HCT116 (cell line): ENCODE measurements around the gene CAMKMT. TPM values are rescaled to one million over a fixed set of nuclear protein-coding genes. Genes with fewer than 3 reads are reported as not detected.

Experiments
- ATAC-seq: fragments of 200-7000 bp; cut with Tn5 transposase; 2 replicates; pipeline ENCODE4 v1.9.1; 2020; ENCODE audit warnings: mild to moderate bottlenecking, moderate library complexity
- BruUV-seq: library from RNA; stranded (reverse); fragments of 400-500 nt; replicated peaks from 2 replicates; lab custom pipeline; 2021; lab: Mats Ljungman, UMichigan
- CTCF ChIA-PET: fragments of 300-600 bp; sonication (Branson Sonifier 250); formaldehyde crosslinking; loops from one replicate; lab custom pipeline; 2021; ENCODE audit warnings: antibody characterized with exemption; lab: Charles Lee
- POLR2A ChIA-PET: fragments of 300-600, 350-600 bp; sonication (Branson Sonifier 250); formaldehyde crosslinking; loops from one replicate; lab custom pipeline; 2021; ENCODE audit warnings: antibody characterized with exemption; lab: Charles Lee
- RAD21 ChIA-PET, 2 experiments: fragments of 300-600 bp; sonication (Branson Sonifier 250); formaldehyde crosslinking; loops; one replicate each; lab custom pipeline; 2023; ENCODE audit warnings: low total read pairs in 2 of 2; ENCODE audit not compliant: uncharacterized antibody in 2 of 2, unreplicated experiment in 2 of 2, low non-redundant PET in 1 of 2; lab: Charles Lee
- DNase-seq: peaks from one replicate; pipeline ENCODE4 v3.0.0-alpha.2; 2010; ENCODE audit warnings: low read depth, low spot score
- H2AFZ ChIP-seq: fragments of 200-600 bp; shearing (Covaris generic), sonication (generic); 2 replicates; pipeline ENCODE4 v1.6.1; 2017; ENCODE audit warnings: low read depth, mixed run types, mixed read lengths, antibody characterized with exemption, low read length; ENCODE audit not compliant: poor library complexity, severe bottlenecking
- H3K27ac ChIP-seq: 2 replicates; pipeline ENCODE4 v1.5.1; 2012; ENCODE audit warnings: low read depth, low read length
- H3K27me3 ChIP-seq: fragments of 200-600 bp; sonication (generic); 2 replicates; pipeline ENCODE4 v1.6.1; 2016; ENCODE audit warnings: mixed run types, low read length, mixed read lengths; ENCODE audit not compliant: insufficient read depth
- H3K36me3 ChIP-seq, 2 experiments: fragments of 200-500 bp in 1 of 2; fragments of 200-600 bp in 1 of 2; sonication (Bioruptor generic) in 1 of 2; sonication (generic) in 1 of 2; 2 replicates each; pipeline versions ENCODE4 v1.5.1 to v1.6.1; 2014 to 2016; ENCODE audit warnings: low read length in 2 of 2, inconsistent platforms in 1 of 2, mixed read lengths in 1 of 2, mixed run types in 1 of 2; ENCODE audit not compliant: insufficient read depth in 2 of 2, control insufficient read depth in 1 of 2
- H3K4me1 ChIP-seq, 2 experiments: fragments of 200-600 bp in 1 of 2; sonication (generic) in 1 of 2; 2 replicates each; pipeline versions ENCODE4 v1.5.1 to v1.6.1; 2012 to 2017; ENCODE audit warnings: low read length in 2 of 2, inconsistent platforms in 1 of 2, mild to moderate bottlenecking in 1 of 2, mixed read lengths in 1 of 2, mixed run types in 1 of 2, moderate library complexity in 1 of 2; ENCODE audit not compliant: insufficient read depth in 2 of 2, control insufficient read depth in 1 of 2
- H3K4me2 ChIP-seq: fragments of 200-600 bp; sonication (generic); 2 replicates; pipeline ENCODE4 v1.6.1; 2017; ENCODE audit warnings: mixed run types, low read length, mixed read lengths
- H3K4me3 ChIP-seq, 2 experiments: fragments of 200-600 bp in 1 of 2; sonication (generic) in 1 of 2; replicated peaks in 1 of 2; 2 replicates each; pipeline ENCODE4 v1.5.1; 2011 to 2016; ENCODE audit warnings: low read length in 2 of 2, control low read depth in 1 of 2, low read depth in 1 of 2, mild to moderate bottlenecking in 1 of 2, mixed read lengths in 1 of 2, mixed run types in 1 of 2
- H3K79me2 ChIP-seq: fragments of 200-600 bp; sonication (generic); 2 replicates; pipeline ENCODE4 v1.6.1; 2017; ENCODE audit warnings: mild to moderate bottlenecking, mixed run types, low read length, moderate library complexity, mixed read lengths; ENCODE audit not compliant: insufficient read depth
- H3K9ac ChIP-seq: fragments of 200-600 bp; sonication (generic); 2 replicates; pipeline ENCODE4 v1.6.1; 2016; ENCODE audit warnings: low read length, mixed read lengths
- H3K9me2 ChIP-seq: fragments of 200-600 bp; sonication (generic), shearing (Covaris generic); 2 replicates; pipeline ENCODE4 v1.6.1; 2017; ENCODE audit warnings: mixed run types, mild to moderate bottlenecking, moderate library complexity; ENCODE audit not compliant: insufficient read depth
- H3K9me3 ChIP-seq, 2 experiments: fragments of 200-500 bp in 1 of 2; fragments of 200-600 bp in 1 of 2; sonication (Bioruptor generic) in 1 of 2; sonication (generic) in 1 of 2; 2 replicates each; pipeline ENCODE4 v1.6.1; 2014 to 2017; ENCODE audit warnings: low read length in 2 of 2, mixed read lengths in 2 of 2, inconsistent platforms in 1 of 2, low read depth in 1 of 2, mild to moderate bottlenecking in 1 of 2, mixed run types in 1 of 2, moderate library complexity in 1 of 2; ENCODE audit not compliant: control insufficient read depth in 1 of 2, insufficient read depth in 1 of 2
- H4K20me1 ChIP-seq: fragments of 200-600 bp; sonication (generic), shearing (Covaris generic); 2 replicates; pipeline ENCODE4 v1.6.1; 2017; ENCODE audit warnings: mixed run types, mild to moderate bottlenecking, moderate library complexity; ENCODE audit not compliant: insufficient read depth
- CBX3 ChIP-seq: IDR thresholded peaks from 2 replicates; pipeline ENCODE4 v1.6.1; 2012; ENCODE audit warnings: low read depth
- CTCF ChIP-seq, 3 experiments: fragments of 200-600 bp in 1 of 3; sonication (generic) in 1 of 3; IDR thresholded peaks in 2 of 3; conservative IDR thresholded peaks in 1 of 3; 2 replicates each; pipeline ENCODE4 v1.5.1; 2012 to 2017; ENCODE audit warnings: low read depth in 2 of 3, low read length in 2 of 3, antibody characterized with exemption in 1 of 3, borderline replicate concordance in 1 of 3, control low read depth in 1 of 3, mild to moderate bottlenecking in 1 of 3, mixed read lengths in 1 of 3, mixed run types in 1 of 3, moderate library complexity in 1 of 3; ENCODE audit not compliant: insufficient read depth in 1 of 3
- EGR1 ChIP-seq: IDR thresholded peaks from 2 replicates; pipeline ENCODE4 v1.6.1; 2012; ENCODE audit warnings: low read depth
- ELF1 ChIP-seq: IDR thresholded peaks from 2 replicates; pipeline ENCODE4 v1.6.1; 2012; ENCODE audit warnings: low read depth, borderline replicate concordance
- EZH2phosphoT487 ChIP-seq: fragments of 200-600 bp; IDR thresholded peaks from 2 replicates; pipeline ENCODE4 v1.6.1; 2018; ENCODE audit warnings: antibody characterized with exemption, borderline replicate concordance
- FOSL1 ChIP-seq: IDR thresholded peaks from 2 replicates; pipeline ENCODE4 v1.6.1; 2012; ENCODE audit warnings: low read depth
- JUND ChIP-seq: IDR thresholded peaks from 2 replicates; pipeline ENCODE4 v1.6.1; 2012
- MAX ChIP-seq: IDR thresholded peaks from 2 replicates; pipeline ENCODE4 v1.6.1; 2012
- POLR2A ChIP-seq: IDR thresholded peaks from 2 replicates; pipeline ENCODE4 v1.7.0; 2011; ENCODE audit warnings: borderline replicate concordance; ENCODE audit not compliant: insufficient read depth, insufficient read length; ENCODE audit errors: extremely low read depth
- POLR2AphosphoS5 ChIP-seq: IDR thresholded peaks from 2 replicates; pipeline ENCODE4 v1.6.1; 2011; ENCODE audit warnings: mild to moderate bottlenecking, low read depth, low read length, moderate library complexity
- REST ChIP-seq: IDR thresholded peaks from 2 replicates; pipeline ENCODE4 v1.6.1; 2012; ENCODE audit warnings: low read depth
- SIN3A ChIP-seq: IDR thresholded peaks from 2 replicates; pipeline ENCODE4 v1.6.1; 2012; ENCODE audit warnings: low read depth
- SP1 ChIP-seq: IDR thresholded peaks from 2 replicates; pipeline ENCODE4 v1.6.1; 2012; ENCODE audit warnings: low read depth
- SRF ChIP-seq: IDR thresholded peaks from 2 replicates; pipeline ENCODE4 v1.6.1; 2012; ENCODE audit warnings: low read depth
- TCF7L2 ChIP-seq: IDR thresholded peaks from 2 replicates; pipeline ENCODE4 v1.7.0; 2011; ENCODE audit warnings: borderline replicate concordance, inconsistent platforms; ENCODE audit not compliant: insufficient read depth, insufficient read length; ENCODE audit errors: extremely low read depth
- ZFX ChIP-seq: fragments of 450-650 bp; IDR thresholded peaks from 2 replicates; pipeline ENCODE4 v1.6.1; 2017
- ZNF274 ChIP-seq: fragments of 200-500 bp; sonication (Bioruptor generic); IDR thresholded peaks from 2 replicates; pipeline ENCODE4 v1.6.1; 2014; ENCODE audit warnings: mild to moderate bottlenecking, low read depth, low read length, inconsistent platforms
- intact Hi-C: fragments of 100-400 bp; cut with micrococcal nuclease; formaldehyde crosslinking; loops from 2 replicates; pipeline ENCODE4 v1.10.0; 2022
- total RNA-seq: library from RNA; stranded (reverse); gene quantifications from one replicate; pipeline ENCODE4 v1.2.1, GENCODE V29; 2021; ENCODE audit not compliant: unreplicated experiment
- TF ChIP-seq, protein P1 (sequence below): IDR thresholded peaks from 2 replicates; pipeline ENCODE4 v1.6.1; 2012
- TF ChIP-seq, protein P2 (sequence below): IDR thresholded peaks from 2 replicates; pipeline ENCODE4 v1.6.1; 2011; ENCODE audit warnings: mild to moderate bottlenecking, low read length, moderate library complexity; ENCODE audit not compliant: insufficient replicate concordance; ENCODE audit errors: extremely low read depth

CAMKMT gene
- total RNA-seq, 1 experiment from 2014 or later = 10.6 TPM

GRCh38 chr2:44759823-44760222 is 398.1 kb downstream of the CAMKMT start:
- H3K4me2 ChIP-seq = no peak overlapping the region
- ChIA-PET CTCF (no interaction called here), POLR2A (no interaction called here)
- BruUV-seq = no TSS peak
- intact Hi-C loops = no loop called here
- H3K27me3 ChIP-seq = no peaks in the 10 kb centered on the region
- H3K9ac ChIP-seq = no peak overlapping the region
- TF ChIP-seq CBX3 = no peak
- no peak for TF ChIP-seq EZH2phosphoT487
- TF ChIP-seq MAX = no peak
- TF ChIP-seq, protein P1, sequence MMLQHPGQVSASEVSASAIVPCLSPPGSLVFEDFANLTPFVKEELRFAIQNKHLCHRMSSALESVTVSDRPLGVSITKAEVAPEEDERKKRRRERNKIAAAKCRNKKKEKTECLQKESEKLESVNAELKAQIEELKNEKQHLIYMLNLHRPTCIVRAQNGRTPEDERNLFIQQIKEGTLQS = no peak
- no peak for TF ChIP-seq SRF
- TF ChIP-seq JUND = no peak
- TF ChIP-seq POLR2AphosphoS5 = no peak
- TF ChIP-seq, protein P2, sequence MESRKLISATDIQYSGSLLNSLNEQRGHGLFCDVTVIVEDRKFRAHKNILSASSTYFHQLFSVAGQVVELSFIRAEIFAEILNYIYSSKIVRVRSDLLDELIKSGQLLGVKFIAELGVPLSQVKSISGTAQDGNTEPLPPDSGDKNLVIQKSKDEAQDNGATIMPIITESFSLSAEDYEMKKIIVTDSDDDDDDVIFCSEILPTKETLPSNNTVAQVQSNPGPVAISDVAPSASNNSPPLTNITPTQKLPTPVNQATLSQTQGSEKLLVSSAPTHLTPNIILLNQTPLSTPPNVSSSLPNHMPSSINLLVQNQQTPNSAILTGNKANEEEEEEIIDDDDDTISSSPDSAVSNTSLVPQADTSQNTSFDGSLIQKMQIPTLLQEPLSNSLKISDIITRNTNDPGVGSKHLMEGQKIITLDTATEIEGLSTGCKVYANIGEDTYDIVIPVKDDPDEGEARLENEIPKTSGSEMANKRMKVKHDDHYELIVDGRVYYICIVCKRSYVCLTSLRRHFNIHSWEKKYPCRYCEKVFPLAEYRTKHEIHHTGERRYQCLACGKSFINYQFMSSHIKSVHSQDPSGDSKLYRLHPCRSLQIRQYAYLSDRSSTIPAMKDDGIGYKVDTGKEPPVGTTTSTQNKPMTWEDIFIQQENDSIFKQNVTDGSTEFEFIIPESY = no peak
- TF ChIP-seq FOSL1 = no peak
- TF ChIP-seq ZNF274 = no peak
- TF ChIP-seq ELF1 = no peak
- TF ChIP-seq SIN3A = no peak
- TF ChIP-seq TCF7L2 = no peak
- no peak for TF ChIP-seq CTCF (IDR thresholded peaks at IDR 0.05 in 2 of 3, conservative IDR thresholded peaks at IDR 0.05 in 1 of 3; ENCODE audit: borderline replicate concordance in 1 of 3, insufficient read depth in 1 of 3, low read depth in 2 of 3, low read length in 2 of 3)
- no peak for TF ChIP-seq POLR2A
- no peak for TF ChIP-seq ZFX
- no peak for TF ChIP-seq REST
- no peak for TF ChIP-seq SP1
- no peak for TF ChIP-seq EGR1
- TF ChIP-seq, all 23 proteins: peak for 0
- no peaks in the 10 kb centered on the region for H3K9me2 ChIP-seq
- DNase-seq = no peak
- no peaks in the 10 kb centered on the region for H4K20me1 ChIP-seq
- H3K9me3 ChIP-seq = no peaks in the 10 kb centered on the region
- RAD21 ChIA-PET = no interaction called here
- no peaks in the 10 kb centered on the region for H3K36me3 ChIP-seq
- no peak overlapping the region for H3K4me3 ChIP-seq
- ATAC-seq = no peak
- H3K4me1 ChIP-seq = no peaks in the 10 kb centered on the region
- H2AFZ ChIP-seq = no peak overlapping the region
- no peak overlapping the region for H3K27ac ChIP-seq
- no peaks in the 10 kb centered on the region for H3K79me2 ChIP-seq
